Measurements from ENCODE around the gene CAMTA1.

DNA sequence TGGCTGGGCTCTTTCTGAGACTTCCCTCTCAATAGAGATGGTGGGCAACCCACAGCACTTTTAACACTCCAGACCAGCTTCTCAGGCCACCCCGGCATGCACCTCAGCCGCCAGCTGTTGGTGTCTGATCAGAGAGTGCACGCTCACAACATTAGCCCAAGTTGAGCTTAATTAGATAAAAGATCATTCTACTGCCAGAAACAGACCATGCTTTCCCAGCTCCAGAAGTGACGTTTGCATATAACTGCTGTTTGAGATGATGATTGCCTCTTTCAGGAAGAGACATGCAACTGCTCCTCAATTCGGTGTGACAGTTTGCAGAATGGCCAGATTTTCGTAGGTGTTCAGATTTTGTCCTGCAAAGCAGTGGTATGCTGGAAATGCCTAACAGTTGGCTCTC, 700.6 kb downstream of the CAMTA1 start:
- TF ChIP-seq CTCF (IDR thresholded peaks at IDR 0.05; ENCODE audit: insufficient read depth, low read depth, low read length): no peak
- TF ChIP-seq EZH2 (IDR thresholded peaks at IDR 0.05; ENCODE audit: insufficient read depth, low read length): no peak

Data from astrocyte (in vitro differentiated cells and primary cell).